HL-60 (cell line): ENCODE measurements around the gene MALRD1.

Experiments used
- DNase-seq, 2 experiments: peaks; one replicate each; pipeline ENCODE4 v3.0.0-alpha.2; 2010 to 2020; ENCODE audit warnings: low read depth in 1 of 2, low spot score in 1 of 2
- H3K27ac ChIP-seq: fragments of 250-450 bp; sonication (Bioruptor Pico); replicated peaks from 2 replicates; pipeline ENCODE4 v1.5.1; 2020; ENCODE audit warnings: mild to moderate bottlenecking, moderate library complexity
- H3K27me3 ChIP-seq: fragments of 250-450 bp; sonication (Bioruptor Pico); 2 replicates; pipeline ENCODE4 v1.5.1; 2021; ENCODE audit warnings: mild to moderate bottlenecking, moderate library complexity; ENCODE audit not compliant: insufficient read depth, poor library complexity, severe bottlenecking
- H3K4me3 ChIP-seq: replicated peaks from 2 replicates; pipeline ENCODE4 v1.5.1; 2011; ENCODE audit warnings: mild to moderate bottlenecking, control low read depth, low read length; ENCODE audit not compliant: insufficient read depth
- GABPA ChIP-seq: IDR thresholded peaks from 2 replicates; pipeline ENCODE4 v1.6.1; 2012; ENCODE audit warnings: low read depth
- POLR2AphosphoS5 ChIP-seq: IDR thresholded peaks from 2 replicates; pipeline ENCODE4 v1.6.1; 2012; ENCODE audit warnings: low read depth
- SPI1 ChIP-seq: IDR thresholded peaks from 2 replicates; pipeline ENCODE4 v1.6.1; 2012; ENCODE audit warnings: low read depth, mild to moderate bottlenecking, borderline replicate concordance
- TF ChIP-seq, protein P1 (sequence below): IDR thresholded peaks from one replicate; pipeline ENCODE4 v1.5.1; 2011; ENCODE audit warnings: low read length, control low read depth, inconsistent platforms; ENCODE audit not compliant: insufficient read depth
- TF ChIP-seq, protein P2 (sequence below): IDR thresholded peaks from 2 replicates; pipeline ENCODE4 v1.6.1; 2012; ENCODE audit warnings: low read depth; ENCODE audit not compliant: insufficient replicate concordance

Gene MALRD1

DNA sequence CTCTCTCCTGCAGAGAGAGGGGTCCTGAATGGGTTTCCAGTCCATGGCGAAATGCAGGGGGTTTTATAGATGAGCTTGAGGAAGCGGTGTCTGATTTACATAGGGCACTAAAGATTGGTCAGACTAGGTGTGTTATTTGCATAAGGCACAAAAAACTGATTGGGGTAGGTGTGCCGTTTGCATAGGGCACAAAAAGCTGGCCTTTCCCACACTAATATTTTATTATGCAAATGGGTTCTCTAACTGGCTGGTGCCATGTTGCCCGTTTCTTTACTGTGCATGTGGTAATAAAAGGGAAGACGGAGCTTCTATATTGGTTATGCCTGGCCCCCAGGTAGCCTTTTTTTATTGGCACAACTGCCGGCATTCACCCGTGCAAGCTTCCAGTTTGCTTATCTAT is 50.2 kb downstream of the MALRD1 start:
- DNase-seq, result no peak
- Histone ChIP-seq H3K27me3 (no peaks in the 10 kb centered on the region), H3K4me3 (no peak overlapping the region), H3K27ac (no peak overlapping the region)
- no peak for TF ChIP-seq GABPA
- no peak for TF ChIP-seq POLR2AphosphoS5

DNA sequence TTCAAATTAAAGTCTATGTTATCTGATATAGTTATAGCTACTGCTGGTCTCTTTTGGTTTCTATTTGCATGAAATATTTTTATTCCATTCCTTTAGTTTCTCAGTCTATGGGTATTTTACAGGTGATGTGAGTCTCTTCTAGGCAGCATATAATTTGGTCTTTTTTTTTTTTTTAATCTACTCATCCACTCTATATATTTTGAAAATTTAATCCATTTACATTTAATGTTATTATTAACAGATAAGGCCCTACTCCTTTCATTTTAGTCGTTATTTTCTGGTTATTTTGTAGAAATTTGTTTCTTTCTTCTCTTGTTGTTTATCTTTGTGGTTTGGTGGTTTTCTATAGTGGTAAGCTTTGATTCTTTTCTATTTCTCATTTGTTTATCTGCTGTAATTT is 58.8 kb downstream of the MALRD1 start:
- no peak for DNase-seq
- TF ChIP-seq POLR2AphosphoS5, result no peak
- TF ChIP-seq SPI1, result no peak
- TF ChIP-seq GABPA, result no peak
- TF ChIP-seq, protein P1, sequence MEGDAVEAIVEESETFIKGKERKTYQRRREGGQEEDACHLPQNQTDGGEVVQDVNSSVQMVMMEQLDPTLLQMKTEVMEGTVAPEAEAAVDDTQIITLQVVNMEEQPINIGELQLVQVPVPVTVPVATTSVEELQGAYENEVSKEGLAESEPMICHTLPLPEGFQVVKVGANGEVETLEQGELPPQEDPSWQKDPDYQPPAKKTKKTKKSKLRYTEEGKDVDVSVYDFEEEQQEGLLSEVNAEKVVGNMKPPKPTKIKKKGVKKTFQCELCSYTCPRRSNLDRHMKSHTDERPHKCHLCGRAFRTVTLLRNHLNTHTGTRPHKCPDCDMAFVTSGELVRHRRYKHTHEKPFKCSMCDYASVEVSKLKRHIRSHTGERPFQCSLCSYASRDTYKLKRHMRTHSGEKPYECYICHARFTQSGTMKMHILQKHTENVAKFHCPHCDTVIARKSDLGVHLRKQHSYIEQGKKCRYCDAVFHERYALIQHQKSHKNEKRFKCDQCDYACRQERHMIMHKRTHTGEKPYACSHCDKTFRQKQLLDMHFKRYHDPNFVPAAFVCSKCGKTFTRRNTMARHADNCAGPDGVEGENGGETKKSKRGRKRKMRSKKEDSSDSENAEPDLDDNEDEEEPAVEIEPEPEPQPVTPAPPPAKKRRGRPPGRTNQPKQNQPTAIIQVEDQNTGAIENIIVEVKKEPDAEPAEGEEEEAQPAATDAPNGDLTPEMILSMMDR, result no peak
- TF ChIP-seq, protein P2, sequence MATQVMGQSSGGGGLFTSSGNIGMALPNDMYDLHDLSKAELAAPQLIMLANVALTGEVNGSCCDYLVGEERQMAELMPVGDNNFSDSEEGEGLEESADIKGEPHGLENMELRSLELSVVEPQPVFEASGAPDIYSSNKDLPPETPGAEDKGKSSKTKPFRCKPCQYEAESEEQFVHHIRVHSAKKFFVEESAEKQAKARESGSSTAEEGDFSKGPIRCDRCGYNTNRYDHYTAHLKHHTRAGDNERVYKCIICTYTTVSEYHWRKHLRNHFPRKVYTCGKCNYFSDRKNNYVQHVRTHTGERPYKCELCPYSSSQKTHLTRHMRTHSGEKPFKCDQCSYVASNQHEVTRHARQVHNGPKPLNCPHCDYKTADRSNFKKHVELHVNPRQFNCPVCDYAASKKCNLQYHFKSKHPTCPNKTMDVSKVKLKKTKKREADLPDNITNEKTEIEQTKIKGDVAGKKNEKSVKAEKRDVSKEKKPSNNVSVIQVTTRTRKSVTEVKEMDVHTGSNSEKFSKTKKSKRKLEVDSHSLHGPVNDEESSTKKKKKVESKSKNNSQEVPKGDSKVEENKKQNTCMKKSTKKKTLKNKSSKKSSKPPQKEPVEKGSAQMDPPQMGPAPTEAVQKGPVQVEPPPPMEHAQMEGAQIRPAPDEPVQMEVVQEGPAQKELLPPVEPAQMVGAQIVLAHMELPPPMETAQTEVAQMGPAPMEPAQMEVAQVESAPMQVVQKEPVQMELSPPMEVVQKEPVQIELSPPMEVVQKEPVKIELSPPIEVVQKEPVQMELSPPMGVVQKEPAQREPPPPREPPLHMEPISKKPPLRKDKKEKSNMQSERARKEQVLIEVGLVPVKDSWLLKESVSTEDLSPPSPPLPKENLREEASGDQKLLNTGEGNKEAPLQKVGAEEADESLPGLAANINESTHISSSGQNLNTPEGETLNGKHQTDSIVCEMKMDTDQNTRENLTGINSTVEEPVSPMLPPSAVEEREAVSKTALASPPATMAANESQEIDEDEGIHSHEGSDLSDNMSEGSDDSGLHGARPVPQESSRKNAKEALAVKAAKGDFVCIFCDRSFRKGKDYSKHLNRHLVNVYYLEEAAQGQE, result no peak
- H3K27me3 ChIP-seq, result no peaks in the 10 kb centered on the region

DNA sequence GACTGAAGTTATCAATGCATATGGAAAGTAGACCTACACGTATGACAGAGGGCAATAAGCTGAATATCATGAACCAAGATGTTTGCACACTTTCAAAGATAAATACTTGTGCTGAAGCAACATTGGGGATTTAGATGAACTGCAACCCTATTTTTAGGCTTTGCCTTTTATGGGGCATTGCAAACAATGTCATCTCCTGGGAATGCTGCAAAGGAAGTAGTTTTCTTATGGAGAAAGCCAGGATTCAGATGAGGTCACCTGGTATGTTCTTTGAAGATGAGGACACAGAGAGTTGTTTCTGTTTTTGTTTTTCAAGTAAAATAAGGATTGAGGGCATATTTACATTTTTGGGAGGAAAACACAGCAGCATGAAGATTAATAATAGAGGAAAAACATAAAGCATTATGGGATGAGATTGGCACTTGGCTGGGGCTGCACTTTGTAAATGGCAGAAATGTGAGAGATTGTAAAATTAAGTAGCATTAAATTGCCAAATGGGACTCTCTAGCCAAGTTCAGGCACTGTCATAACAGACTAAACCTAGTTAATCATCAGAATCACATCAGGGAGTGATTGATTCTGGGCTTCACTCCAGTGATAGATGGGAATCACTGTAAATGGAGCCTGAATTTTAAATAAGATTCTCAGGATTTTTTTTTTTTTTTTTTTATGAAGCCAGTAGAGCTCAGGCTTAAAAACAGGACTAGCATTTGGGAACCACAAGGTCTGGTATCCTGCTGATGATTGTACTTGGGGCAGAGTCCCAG is 63.1 kb downstream of the MALRD1 start:
- H3K27me3 ChIP-seq, result no peaks in the 10 kb centered on the region
- no peak for DNase-seq

More for the DNA sequence above, 58.8 kb downstream of the MALRD1 start:
- H3K27ac ChIP-seq, result no peak overlapping the region
- no peak overlapping the region for H3K4me3 ChIP-seq

More for the DNA sequence above, 63.1 kb downstream of the MALRD1 start:
- TF ChIP-seq SPI1, result no peak
- TF ChIP-seq, protein P2, result no peak
- no peak for TF ChIP-seq GABPA
- TF ChIP-seq POLR2AphosphoS5, result no peak
- TF ChIP-seq, protein P1, result no peak
- Histone ChIP-seq H3K4me3 (no peak overlapping the region), H3K27ac (no peak overlapping the region)
